Upper lobe of left lung (tissue), 4 donors: Measurements from ENCODE around the gene XIRP2.

ENCODE experiments used
- CTCF ChIP-seq, 6 experiments: fragments of 450-650 bp in 4 of 6; fragments of 200-600 bp in 2 of 6; sonication (generic) in 2 of 6; IDR thresholded peaks; one replicate each; pipeline ENCODE4 v1.5.1; 2016 to 2019; ENCODE audit warnings: antibody characterized with exemption in 6 of 6
- POLR2A ChIP-seq, 4 donors: fragments of 450-650 bp; IDR thresholded peaks; one replicate each; pipeline ENCODE4 v1.5.1; 2016 to 2017; ENCODE audit warnings: antibody characterized with exemption in 4 of 4, mild to moderate bottlenecking in 2 of 4
- POLR2AphosphoS5 ChIP-seq, 2 donors: sonication (generic); formaldehyde crosslinking; IDR thresholded peaks; one replicate each; pipeline ENCODE4 v1.5.1; 2017; ENCODE audit warnings: antibody characterized with exemption in 2 of 2

- TF ChIP-seq CTCF (IDR thresholded peaks at IDR 0.05), result no peak
- TF ChIP-seq POLR2AphosphoS5 (IDR thresholded peaks at IDR 0.05), result no peak
- TF ChIP-seq POLR2A (IDR thresholded peaks at IDR 0.05), result no peak
Measured at GRCh38 chr2:166844111-166844510, 44.2 kb upstream of the XIRP2 start.
